ENCODE measurements around the gene KCNQ1OT1.

KCNQ1OT1 gene

GRCh38 chr11:2584812-2585565, 114.8 kb downstream of the KCNQ1OT1 start:
- H3K4me3 ChIP-seq (ENCODE audit: low read depth, low read length): no peak overlapping the region

GRCh38 chr11:2584434-2584811, 115.4 kb downstream of the KCNQ1OT1 start:
- H3K4me3 ChIP-seq (ENCODE audit: low read depth, low read length): no peak overlapping the region

- H3K4me3 ChIP-seq (ENCODE audit: low read depth, low read length): no peak overlapping the region
These were observed 116.2 kb downstream of the KCNQ1OT1 start for GRCh38 chr11:2583605-2583958.

- H3K4me3 ChIP-seq (ENCODE audit: low read depth, low read length): no peak overlapping the region
These were observed 116.7 kb downstream of the KCNQ1OT1 start for GRCh38 chr11:2582946-2583604.

GRCh38 chr11:2582351-2582945, 117.3 kb downstream of the KCNQ1OT1 start:
- no peak overlapping the region for H3K4me3 ChIP-seq (ENCODE audit: low read depth, low read length)

- no peak overlapping the region for H3K4me3 ChIP-seq (ENCODE audit: low read depth, low read length)
These were observed 117.9 kb downstream of the KCNQ1OT1 start for GRCh38 chr11:2581931-2582350.

- H3K4me3 ChIP-seq (ENCODE audit: low read depth, low read length): no peak overlapping the region
These were observed 118.5 kb downstream of the KCNQ1OT1 start for GRCh38 chr11:2581151-2581930.

- no peak overlapping the region for H3K4me3 ChIP-seq (ENCODE audit: low read depth, low read length)
These were observed 119.2 kb downstream of the KCNQ1OT1 start for GRCh38 chr11:2580571-2581001.

- H3K4me3 ChIP-seq (ENCODE audit: low read depth, low read length): no peak overlapping the region
These were observed 119.8 kb downstream of the KCNQ1OT1 start for GRCh38 chr11:2580061-2580421.

GRCh38 chr11:2579315-2580060, 120.3 kb downstream of the KCNQ1OT1 start:
- no peak overlapping the region for H3K4me3 ChIP-seq (ENCODE audit: low read depth, low read length)

- H3K4me3 ChIP-seq (ENCODE audit: low read depth, low read length): no peak overlapping the region
These were observed 120.9 kb downstream of the KCNQ1OT1 start for GRCh38 chr11:2578929-2579270.

- H3K4me3 ChIP-seq (ENCODE audit: low read depth, low read length): no peak overlapping the region
These were observed 121.5 kb downstream of the KCNQ1OT1 start for GRCh38 chr11:2577991-2578928.

GRCh38 chr11:2577031-2577990, 122.5 kb downstream of the KCNQ1OT1 start:
- no peak overlapping the region for H3K4me3 ChIP-seq (ENCODE audit: low read depth, low read length)

GRCh38 chr11:2576549-2576948, 123.2 kb downstream of the KCNQ1OT1 start:
- H3K4me3 ChIP-seq (ENCODE audit: low read depth, low read length): no peak overlapping the region

GRCh38 chr11:2576111-2576510, 123.7 kb downstream of the KCNQ1OT1 start:
- H3K4me3 ChIP-seq (ENCODE audit: low read depth, low read length): no peak overlapping the region

GRCh38 chr11:2575591-2576051, 124.2 kb downstream of the KCNQ1OT1 start:
- no peak overlapping the region for H3K4me3 ChIP-seq (ENCODE audit: low read depth, low read length)

- no peak overlapping the region for H3K4me3 ChIP-seq (ENCODE audit: low read depth, low read length)
These were observed 125.0 kb downstream of the KCNQ1OT1 start for GRCh38 chr11:2574553-2575535.
